HG03571 (cell line): Measurements from ENCODE around the gene KNL1.
"Not testable (repeated sequence)": the region's sequence is repeated elsewhere in the genome, so short reads cannot be mapped to it uniquely, and the experiment has no call there.

Experiments
- ATAC-seq: cut with Tn5 transposase; IDR thresholded peaks from one replicate; pipeline ENCODE4 v1.9.1; 2021; ENCODE audit not compliant: unreplicated experiment

KNL1 gene

DNA sequence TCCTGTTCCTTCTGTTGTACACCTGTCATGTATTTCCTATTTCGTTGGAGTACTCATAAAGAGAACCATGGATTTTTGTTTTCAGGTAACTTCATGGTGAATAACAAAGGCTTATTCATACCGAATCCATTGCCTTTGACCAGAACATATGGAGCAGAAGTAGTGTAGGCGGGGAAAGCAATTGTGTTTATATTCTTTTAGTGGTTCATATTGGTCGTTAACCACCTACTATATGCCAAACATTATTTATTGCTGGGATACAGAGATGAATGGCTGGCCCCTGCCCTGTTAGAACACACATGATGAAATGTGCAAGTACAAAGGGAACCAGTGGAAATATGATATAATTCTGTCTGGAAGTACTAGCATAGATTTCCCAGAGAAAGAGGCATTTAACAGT is 15.2 kb upstream of the KNL1 start:
- ATAC-seq, result no peak

GRCh38 chr15:40581796-40582195 is 12.3 kb upstream of the KNL1 start:
- not testable (repeated sequence) for ATAC-seq

DNA sequence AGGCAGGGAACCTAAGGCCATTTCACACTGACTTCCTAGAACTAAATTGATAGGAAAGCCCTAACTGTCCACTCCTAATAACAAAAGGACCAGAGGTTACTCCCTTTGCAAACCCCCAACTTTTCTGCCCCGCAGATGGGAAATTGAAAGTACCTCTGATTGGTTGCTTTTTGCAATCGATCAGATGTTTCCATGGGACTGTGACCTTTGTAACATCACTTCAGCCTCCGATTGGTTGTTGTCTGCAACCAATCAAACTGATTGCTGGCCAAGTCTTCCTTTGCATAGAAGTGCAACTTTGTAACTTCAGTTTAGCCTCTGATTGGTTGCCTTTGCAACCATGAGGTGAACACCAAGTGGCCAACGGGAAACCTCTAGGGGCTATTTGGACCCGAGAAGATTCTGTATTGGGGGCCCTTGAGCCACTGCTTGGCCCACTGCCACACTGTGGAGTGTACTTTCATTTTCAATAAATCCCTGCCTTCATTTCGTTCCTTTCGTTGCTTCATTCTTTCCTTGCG is 11.3 kb upstream of the KNL1 start:
- no peak for ATAC-seq

- no peak for ATAC-seq
Observed at GRCh38 chr15:40584191-40584590, 9.9 kb upstream of the KNL1 start.

- ATAC-seq, result no peak
Observed at GRCh38 chr15:40590667-40591050, 3.4 kb upstream of the KNL1 start.

- no peak for ATAC-seq
Observed at GRCh38 chr15:40591389-40591788, 2.7 kb upstream of the KNL1 start.

GRCh38 chr15:40593165-40593564 is 884 bp upstream of the KNL1 start:
- ATAC-seq, result no peak

DNA sequence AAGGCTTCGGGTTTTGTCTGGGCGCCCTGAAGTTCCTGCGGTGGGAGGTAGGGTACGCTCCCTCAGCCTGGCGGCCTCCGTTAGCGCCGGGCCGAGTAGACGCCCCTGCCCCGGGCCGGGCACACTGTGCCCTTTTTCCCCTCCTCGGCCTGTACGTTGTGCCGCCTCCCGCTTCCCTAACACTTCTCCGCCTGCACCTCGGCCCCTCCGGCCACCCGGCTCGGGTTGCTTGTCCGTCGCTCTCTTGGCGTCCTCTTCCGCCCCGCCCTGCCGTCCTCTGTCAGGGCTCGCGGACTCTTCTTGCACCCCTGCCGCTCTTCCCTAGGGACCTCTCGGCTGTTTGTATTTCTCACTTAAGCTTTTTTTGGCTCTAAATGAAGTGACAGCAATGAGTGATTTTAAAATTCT is 384 bp downstream of the KNL1 start:
- peak; percentile 36 for ATAC-seq

DNA sequence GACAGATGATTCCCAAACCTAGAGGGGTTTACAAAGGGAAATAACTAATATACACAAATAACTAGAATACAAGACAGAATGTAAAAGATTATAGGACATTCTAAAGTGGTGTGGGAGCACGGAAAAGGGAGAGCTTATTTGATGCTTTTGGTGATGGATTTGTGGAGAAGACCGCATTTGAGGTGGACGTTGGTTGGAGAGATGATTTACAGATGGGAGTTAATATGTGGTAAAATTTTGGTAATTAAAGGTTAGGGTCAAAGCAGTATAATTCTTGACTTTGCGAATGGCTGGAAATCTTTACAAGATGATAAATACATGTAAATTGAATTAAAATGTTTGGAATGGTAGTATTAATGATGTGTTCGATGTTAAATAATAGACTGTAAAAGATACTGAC is 1.2 kb downstream of the KNL1 start:
- no peak for ATAC-seq

DNA sequence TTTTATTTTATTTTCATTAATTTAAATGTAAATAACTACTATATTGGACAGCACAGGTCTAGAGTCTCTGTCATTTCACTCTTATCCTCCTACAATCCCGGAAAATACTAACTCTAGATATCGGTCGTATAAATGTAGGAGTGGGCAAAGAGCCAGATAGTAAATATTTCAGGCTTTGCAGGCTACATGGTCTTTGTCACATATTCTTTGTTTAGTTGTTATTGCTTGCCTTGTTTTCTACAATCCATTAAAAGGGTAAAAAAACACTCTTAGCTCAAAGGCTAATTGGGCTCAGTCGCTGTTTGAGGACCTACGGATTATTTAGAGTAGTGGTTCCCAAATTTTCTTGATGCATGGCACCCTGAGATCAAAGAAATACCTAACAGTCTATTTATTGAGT is 1.7 kb downstream of the KNL1 start:
- ATAC-seq, result no peak

- ATAC-seq, result no peak
Observed at GRCh38 chr15:40597024-40597423, 3.0 kb downstream of the KNL1 start.

GRCh38 chr15:40598126-40598525 is 4.1 kb downstream of the KNL1 start:
- no peak for ATAC-seq

DNA sequence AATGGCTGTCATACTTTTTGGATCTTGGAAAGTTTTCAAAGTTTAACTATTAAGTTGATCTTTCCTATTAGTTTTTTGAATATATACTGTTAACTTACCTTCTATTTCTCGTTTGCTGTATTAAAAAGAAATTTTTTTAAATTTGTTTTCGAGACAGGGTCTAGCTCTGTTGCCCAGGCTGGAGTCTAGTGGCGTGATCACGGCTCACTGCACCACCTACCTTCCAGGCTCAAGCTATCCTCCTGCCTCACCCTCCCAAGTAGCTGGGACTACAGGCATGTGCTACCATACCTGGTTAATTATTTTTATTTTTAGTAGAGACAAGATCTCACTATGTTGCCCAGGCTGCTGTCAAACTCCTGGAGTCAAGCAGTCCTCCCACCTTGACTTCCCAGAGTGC is 4.6 kb downstream of the KNL1 start:
- ATAC-seq, result no peak

DNA sequence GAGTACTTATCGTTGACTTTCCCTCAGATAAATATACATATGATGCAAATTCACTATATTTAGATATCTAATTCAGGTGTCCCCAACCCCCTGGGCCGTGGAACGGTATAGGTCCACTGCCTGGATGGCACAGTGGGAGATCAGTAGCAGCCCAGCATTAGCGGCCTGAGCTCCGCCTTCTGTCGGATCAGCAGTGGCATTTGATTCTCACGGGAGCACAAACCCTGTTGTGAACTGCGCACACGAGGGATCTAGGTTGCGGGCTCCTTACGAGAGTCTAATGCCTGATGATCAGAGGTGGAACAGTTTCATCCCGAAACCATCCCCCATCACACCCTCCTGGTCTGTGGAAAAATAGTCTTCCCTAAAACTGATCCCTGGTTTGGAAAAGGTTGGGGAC is 6.9 kb downstream of the KNL1 start:
- no peak for ATAC-seq

DNA sequence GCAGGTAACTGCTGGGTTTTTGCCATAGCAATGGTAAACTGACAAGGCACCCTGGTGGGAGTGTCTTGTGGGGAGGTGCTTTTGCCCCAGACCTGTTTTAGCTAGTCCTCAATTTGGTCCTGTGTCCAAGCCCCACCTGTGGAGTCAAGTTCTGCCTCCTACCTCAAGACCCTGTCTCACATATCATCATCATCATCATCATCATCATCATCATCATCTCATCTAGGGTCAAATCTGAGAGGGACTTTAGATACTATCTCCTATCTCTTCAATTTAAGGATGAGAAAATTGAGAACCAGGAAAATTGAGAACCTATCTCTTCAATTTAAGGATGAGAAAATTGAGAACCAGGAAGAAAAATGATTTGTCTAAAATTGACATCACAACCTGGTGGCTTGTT is 9.9 kb downstream of the KNL1 start:
- no peak for ATAC-seq

- no peak for ATAC-seq
Observed at GRCh38 chr15:40613080-40613479, 19.0 kb downstream of the KNL1 start.

- no peak for ATAC-seq
Observed at GRCh38 chr15:40618023-40618422, 24.0 kb downstream of the KNL1 start.

DNA sequence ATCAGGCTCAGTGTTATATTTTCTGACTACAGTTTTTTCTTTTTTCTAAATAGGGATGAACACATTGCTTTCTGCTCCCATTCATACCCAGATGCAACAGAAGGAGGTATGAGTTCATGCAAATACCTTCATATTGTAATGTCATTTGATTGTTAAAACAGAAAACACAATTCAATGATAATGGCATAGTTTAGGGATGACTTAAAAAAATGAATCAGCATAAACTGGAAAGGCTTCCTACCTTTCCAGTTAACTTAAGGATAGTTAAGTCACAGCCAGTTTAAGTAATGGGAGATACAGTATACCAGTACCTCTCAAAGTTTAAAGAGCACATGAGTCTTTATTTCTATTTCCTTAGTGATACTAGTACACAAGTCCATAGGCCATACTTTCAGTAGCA is 24.9 kb downstream of the KNL1 start:
- ATAC-seq, result no peak

DNA sequence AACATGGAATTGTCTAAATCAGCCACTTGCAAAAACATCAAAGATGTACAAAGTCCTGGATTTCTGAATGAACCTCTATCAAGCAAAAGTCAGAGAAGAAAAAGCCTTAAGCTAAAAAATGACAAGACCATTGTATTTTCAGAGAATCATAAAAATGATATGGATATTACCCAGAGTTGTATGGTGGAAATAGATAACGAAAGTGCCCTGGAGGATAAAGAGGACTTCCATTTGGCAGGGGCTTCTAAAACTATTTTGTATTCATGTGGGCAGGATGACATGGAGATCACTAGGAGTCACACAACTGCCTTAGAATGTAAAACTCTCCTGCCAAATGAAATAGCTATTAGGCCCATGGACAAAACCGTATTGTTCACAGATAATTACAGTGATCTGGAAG is 29.3 kb downstream of the KNL1 start:
- no peak for ATAC-seq

DNA sequence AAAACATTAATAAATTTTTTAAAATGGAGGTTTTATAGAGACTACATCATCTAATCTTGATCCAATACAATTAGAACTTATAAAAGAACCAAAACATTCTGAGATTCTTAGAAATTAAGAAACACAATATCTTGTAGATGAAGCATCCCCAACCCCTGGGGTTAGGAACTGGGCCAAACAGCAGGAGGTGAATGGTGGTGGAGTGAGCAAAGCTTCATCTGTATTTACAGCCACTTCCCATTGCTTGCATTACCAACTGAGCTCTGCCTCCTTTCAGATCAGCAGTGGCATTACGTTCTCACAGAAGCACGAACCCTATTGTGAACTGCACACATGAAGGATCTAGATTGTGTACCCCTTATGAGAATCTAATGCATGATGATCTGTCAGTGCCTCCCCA is 36.3 kb downstream of the KNL1 start:
- no peak for ATAC-seq

DNA sequence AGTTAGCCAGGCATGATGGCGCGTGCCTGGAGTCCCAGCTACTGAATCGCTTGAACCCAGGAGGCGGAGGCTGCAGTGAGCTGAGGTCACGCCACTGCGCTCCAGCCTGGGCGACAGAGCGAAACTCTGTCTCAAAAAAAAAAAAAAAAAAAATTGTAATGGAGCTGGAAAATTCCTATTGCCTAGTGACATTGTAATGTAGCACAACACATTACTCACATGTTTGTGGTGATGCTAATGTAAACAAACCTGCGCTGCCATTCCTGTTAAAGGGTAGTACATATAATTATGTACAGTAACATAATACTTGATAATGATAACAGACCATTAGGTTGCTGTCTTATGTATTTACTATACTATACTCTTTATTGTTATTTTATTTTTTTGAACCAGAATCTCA is 39.1 kb downstream of the KNL1 start:
- ATAC-seq, result no peak

- ATAC-seq, result no peak
Observed at GRCh38 chr15:40637221-40637745, 43.2 kb downstream of the KNL1 start.

DNA sequence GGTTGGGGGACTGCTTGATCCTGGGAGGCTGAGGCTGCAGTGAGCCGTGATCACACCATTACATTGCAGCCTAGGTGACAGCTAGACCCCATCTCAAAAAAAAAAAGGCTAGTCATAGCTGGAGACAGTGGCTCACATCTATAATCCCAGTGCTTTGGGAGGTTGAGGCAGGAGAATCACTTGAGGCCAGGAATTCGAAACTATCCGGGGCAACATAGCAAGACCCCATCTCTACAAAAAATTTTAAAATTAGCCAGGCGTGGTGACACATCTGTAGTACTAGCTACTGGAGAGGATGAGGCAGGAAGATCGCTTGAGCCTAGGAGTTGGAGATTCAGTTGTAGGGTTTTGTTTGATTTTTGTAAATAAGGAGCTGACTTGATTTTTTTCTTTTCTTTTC is 45.6 kb downstream of the KNL1 start:
- no peak for ATAC-seq

- ATAC-seq, result no peak
Observed at GRCh38 chr15:40647523-40647922, 53.5 kb downstream of the KNL1 start.
